ENCODE data around the gene PTPN14.

Gene PTPN14

GRCh38 chr1:214305164-214305751 lies 246.1 kb downstream of the PTPN14 start:
- no peak for DNase-seq (ENCODE audit: low spot score)

DNA sequence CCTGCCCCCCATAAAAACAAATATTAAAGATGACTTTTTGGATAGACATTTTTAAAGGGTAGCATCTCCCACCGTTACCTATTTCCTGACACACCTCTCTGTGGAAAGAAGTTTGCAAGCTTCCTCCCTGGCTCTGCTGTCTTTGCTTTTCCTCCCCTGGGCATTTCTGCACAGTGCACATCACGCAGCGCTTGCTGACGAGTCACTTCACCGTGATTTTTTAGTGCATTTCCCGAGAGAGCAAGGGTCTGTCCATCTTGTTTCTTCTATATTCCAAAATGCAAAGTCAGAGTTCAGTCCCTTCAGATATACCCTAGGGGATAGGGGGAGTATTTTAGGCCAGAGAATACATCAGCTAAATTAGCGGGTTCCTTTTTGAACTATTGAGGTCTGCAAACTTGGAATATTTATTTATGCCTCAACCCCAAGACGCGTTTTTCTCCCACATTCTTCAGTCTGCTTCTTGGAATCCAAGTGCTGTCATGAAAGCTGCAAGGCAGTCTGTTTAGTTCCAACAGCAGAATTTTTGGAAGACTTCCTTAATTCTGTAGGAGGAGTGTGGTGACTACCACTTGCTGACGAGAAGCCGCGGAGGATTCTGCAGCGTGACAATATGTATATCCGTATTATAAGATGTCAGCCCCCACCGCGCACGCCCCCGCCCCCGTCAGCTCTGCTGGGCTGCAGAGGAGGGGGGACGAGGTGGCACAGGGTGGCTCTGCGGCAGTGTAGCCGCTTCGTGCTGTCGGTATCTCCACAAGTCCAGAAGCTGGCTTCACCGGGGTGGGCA lies 248.1 kb downstream of the PTPN14 start:
- no peak for DNase-seq (ENCODE audit: low spot score)

- DNase-seq (ENCODE audit: low spot score), result no peak
Measured at GRCh38 chr1:214301526-214301925, 249.9 kb downstream of the PTPN14 start.

- DNase-seq (ENCODE audit: low spot score), result no peak
Measured at GRCh38 chr1:214300149-214300780, 251.1 kb downstream of the PTPN14 start.

Data from RKO (cell line).